ENCODE data around the gene ANKS3.

Gene ANKS3

DNA sequence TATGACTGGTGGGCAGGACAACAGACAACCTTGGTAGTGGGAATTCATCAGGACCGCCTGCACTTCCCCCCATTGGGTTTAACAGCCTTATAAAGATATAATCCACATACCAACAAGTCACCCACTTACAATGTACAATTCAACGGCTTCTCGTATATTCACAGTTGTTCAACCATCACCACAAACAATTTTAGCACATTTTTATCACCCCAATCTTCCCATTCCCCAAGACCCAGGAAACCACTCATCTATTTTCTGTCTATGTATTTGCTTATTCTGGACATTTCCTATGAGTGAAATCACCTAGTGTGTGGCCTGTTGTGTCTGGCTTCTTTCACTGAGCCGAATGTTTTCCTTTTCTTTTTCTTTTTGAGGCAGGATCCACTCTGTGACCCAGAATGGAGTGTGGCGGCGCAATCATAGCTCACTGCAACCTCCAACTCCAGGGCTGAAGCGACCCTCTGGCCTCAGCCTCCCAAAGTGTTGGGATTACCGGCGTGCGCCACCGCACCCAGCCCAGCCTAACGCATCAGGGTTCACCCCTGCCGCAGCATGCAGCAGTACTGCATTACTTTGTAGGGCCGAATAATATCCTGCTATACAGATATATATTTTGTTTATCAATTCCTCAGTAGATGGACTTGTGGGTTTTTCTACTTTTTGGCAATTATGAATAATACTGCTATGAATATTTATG, 10.9 kb downstream of the ANKS3 start:
- DNase-seq: no peak

DNA sequence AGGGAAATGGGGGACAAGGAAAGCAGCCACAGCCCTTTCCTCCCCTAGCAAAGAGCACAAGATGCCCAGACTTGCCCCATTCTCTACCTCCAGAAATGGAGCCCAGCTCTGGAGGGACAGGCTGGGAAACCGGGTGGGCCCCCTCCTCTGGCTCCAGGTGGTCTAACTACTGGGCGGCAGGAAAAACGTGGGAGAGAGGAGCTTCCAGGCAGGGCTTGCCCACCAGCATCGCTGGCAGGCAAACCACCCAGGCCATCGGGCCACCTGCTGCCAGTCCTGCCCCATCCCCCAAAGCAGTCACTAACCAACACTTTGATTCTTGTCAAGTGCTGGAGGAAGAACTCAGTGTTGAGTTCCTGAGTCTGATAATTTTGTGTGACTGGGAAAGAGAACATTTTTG, 15.6 kb downstream of the ANKS3 start:
- DNase-seq: no peak

GRCh38 chr16:4714996-4715395, 19.1 kb downstream of the ANKS3 start:
- DNase-seq: no peak

DNA sequence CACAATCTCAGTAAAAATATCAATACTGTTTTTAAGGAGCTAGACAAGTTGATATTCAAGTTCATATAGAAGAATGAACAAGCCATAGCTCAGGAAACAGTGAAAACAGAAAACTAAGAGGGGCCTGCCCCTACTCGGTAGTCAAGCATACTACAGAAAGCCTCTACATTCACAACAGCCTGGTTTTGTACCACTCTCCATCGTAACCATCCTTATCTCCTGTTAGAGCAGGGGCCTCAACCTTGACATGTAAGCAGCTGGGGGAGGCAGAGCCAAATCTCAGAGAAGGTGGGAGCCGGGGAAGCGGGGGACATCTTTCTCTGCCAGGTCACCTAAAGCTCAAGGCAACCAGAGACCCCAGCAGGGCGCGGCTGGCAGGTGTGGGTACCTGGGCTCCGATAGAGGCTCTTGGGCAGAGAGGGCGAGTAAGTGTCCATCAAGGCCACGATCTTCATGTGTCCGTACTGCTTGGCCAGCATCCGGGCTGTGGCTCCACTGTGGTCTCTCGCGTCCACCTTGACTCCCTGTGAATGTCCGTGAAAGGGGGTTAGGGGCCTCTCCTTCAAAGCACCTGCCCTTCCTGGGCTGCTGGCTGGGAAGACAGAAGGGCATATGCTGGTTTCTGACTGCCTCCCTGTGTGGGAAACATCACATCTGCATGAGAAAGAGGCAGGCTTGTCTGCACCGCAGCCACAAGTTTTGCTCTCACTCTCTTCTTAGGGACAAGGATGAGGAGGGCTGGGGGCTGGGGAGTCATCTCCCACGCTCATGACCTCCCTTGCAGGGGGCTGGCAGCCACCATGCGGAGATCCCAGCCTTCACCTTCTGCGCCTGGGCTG, 20.2 kb downstream of the ANKS3 start:
- no peak for DNase-seq

DNA sequence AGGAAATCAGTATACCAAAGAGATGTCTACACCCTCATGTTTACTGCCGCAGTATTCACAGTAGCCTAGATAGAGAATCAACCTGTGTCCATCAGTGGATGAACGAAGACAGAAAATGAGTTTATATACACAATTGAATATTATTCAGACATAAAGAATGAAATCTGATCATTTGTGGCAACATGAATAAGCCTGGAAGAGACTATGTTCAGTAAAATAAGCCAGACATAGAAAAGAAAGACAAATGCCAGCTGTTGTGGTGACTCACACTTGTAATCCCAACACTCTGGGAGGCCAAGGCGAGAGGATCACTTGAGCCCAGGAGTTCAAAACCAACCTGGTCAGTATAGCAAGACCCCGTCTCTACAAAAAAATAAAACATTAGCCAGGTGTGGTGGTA, 24.6 kb downstream of the ANKS3 start:
- no peak for DNase-seq

DNA sequence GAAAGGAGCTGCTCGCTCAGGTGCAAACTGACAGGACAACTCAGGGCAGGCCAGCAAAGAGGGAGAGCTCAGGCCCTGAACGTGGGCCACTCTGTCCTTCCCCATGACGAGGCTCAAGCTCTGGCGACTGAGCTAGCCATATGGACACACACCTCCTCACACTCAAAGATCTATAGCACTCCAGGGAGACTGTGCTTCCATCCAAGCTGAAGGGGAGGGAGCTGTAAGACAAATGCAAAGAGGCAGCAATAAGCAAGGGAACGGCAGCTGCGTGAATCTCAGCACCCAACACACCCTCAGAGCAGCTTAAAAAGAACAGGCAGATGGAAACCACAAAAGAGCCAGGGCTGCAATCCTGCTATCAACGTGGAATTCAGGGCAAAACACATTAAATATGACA, 27.2 kb downstream of the ANKS3 start:
- no peak for DNase-seq

- no peak for DNase-seq
Observed at GRCh38 chr16:4704913-4705312, 29.2 kb downstream of the ANKS3 start.

- DNase-seq: no peak
Observed at GRCh38 chr16:4704491-4704890, 29.6 kb downstream of the ANKS3 start.

DNA sequence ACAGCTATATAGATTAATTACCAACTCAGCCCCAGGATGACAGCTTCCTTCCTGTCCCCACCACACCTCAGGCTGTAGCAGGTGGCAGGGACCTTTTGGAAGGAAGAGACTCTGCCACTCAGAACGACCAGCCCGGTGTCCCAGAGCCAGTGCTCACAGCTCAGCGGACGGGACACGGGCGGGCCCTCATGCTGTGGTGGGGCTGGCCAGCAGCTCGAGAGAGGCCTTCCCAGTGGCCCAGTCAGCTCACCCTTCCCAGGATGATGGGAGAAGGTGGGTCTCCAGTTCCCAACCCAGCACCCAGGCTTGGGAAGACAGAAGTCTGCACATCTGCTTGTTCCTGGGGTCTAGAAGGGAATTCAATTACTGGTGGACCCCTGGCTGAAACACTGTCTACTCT, 30.2 kb downstream of the ANKS3 start:
- no peak for DNase-seq

- no peak for DNase-seq
Observed at GRCh38 chr16:4702466-4702808, 31.6 kb downstream of the ANKS3 start.

DNA sequence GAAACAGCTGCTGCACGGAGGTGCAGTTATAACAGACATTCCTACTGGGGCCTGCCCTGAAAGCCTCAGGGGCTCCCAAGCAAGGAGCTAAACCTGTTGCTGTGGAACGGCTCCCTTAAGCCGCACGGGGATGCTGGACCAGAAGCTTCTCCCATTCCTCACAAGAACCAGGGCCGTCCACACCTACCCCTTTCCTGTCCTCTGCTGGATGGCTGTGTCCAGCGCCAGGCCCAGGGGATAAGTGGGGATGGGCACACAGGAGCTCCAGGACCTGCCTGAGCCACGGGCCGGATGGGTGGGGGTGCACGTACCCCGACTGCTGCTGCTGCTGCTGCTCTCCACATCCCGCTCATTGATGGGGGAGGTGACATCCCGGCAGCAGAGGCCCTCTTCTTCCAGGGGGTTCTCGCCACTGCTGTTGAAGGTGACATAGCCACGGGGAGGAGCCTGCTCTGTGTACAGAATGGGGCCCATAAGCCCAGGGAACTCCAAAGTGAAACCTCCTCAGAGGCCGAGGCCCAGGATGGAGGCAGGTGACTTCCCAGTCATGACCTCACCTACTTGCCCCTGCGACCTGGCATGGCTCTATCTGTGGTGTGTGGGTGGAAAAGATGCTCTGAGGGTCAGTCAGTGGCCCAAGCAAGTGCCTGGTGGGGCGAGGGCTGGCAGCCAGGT, 32.1 kb downstream of the ANKS3 start:
- DNase-seq: no peak

DNA sequence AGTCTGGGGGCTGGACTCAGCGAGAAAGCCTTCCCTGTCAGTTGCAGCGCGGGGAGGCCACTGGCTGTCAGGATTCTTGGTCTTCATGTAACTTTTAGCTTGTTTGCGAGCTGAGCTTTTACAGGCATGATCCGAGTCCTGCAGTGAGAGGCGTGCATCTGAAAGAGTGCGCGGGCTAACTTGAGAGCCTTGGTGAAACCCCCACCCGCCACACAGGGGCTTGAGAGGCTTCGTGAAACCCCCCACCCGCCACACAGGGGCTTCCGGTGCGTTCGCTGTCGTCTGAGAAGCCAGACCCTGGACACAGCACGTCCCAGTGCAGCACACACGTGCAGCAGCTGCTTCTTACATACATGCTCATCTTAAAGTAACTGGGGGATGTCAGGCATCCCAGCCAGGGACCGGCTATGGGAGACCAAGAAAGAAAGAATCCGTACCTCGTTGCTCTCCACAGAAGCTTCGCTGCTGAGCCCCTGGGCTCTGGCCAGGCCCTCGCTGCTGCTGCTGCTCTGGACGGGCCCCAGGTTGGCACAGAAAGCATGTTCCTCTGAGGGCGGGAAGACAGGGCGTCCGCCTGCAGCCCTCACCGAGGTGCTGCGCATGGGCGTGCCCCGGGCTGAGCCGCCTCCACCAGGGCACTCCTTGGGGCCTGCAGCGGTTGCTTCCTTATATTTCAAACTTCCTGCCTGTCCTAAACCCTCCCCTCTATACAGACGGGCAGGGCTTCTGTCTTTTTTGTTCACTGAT, 32.9 kb downstream of the ANKS3 start:
- DNase-seq: no peak

DNA sequence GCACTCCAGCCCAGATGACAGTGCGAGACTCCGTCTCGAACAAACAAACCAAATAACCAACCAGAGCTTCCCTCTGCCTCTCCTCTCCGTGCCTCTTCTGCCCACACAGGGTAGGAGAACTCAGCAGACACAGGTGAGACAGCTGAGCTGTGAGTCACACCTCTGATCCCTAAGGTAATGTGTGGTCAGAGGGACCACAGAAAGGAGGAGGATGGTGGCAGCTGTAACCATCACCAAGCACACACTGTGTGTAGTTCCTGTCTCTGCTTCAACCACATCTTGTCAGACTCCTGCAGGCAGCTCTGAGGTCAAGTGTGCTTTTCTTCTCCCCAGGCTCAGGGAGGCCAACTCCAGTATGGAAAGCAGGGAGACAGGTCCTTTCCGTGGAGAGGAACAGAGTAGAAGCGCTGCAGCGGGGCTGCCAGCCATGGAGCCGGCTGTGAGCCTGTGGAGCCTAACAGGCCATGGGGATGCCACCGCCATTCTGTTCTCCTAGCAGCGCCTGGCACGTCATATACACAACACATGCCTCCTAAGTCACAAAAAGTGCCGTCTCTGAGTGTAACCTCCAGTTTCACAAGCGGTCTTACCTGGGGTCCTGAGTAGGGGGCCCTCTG, 33.6 kb downstream of the ANKS3 start:
- DNase-seq: no peak

GRCh38 chr16:4699046-4699556, 35.0 kb downstream of the ANKS3 start:
- no peak for DNase-seq

DNA sequence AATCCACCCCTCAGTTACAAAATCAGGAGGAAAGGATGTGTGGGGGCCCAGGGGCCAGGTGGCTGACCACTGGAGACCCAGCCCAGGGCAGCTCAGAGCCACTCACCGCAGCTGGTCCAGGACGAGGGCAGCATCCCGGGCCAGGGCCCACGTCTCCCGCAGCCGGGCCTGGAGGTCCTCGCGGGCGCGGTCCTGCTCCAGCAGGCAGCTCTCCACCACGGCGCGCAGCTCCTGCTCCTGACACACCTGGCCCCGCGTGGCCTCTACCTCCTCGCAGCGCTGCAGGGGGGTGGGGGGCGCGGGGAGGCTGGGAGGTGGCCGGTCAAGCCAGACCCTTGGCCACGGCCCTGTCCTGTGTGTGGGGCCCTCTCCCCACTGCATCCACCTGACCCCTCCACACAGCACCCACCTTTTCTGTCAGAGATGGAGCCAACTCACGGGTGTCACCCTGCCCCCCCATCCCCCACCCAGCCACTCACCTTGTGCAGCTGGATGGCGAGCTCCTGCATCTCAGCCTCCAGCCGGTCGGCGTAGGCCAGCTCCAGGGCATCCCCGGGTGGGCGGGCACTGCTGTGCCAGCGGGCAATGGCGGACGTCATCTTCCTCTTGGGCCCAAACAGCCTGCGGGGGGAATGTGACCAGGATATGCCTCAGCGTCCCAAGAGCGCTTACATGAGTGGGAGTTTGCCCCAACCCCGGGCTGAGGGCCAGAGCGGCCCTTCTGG, 35.6 kb downstream of the ANKS3 start:
- DNase-seq: no peak

DNA sequence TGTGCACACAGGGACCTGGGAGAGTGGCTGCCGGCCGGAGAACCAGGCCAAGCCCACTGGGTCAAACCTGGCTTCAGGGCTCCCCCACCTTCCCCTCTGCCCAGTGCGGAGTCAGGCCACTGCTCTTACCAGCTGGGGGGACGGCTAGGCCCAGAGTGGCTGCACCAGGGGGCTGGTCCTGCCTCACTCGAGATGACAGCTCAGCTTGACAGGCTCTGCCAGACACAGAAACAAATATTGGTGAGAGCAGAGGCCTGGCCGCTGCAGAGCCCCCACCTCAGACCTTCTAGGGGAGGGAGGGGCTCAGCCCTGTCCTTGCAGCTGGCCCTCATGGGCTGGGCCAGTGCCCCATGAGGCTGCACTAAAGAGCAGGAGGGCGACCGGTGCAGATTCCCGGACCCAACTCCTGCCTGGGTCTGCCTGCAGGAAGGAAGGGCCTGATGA, 36.2 kb downstream of the ANKS3 start:
- DNase-seq: no peak

- DNase-seq: no peak
Observed at GRCh38 chr16:4696905-4697847, 36.9 kb downstream of the ANKS3 start.

- DNase-seq: no peak
Observed at GRCh38 chr16:4696172-4696904, 37.7 kb downstream of the ANKS3 start.

DNA sequence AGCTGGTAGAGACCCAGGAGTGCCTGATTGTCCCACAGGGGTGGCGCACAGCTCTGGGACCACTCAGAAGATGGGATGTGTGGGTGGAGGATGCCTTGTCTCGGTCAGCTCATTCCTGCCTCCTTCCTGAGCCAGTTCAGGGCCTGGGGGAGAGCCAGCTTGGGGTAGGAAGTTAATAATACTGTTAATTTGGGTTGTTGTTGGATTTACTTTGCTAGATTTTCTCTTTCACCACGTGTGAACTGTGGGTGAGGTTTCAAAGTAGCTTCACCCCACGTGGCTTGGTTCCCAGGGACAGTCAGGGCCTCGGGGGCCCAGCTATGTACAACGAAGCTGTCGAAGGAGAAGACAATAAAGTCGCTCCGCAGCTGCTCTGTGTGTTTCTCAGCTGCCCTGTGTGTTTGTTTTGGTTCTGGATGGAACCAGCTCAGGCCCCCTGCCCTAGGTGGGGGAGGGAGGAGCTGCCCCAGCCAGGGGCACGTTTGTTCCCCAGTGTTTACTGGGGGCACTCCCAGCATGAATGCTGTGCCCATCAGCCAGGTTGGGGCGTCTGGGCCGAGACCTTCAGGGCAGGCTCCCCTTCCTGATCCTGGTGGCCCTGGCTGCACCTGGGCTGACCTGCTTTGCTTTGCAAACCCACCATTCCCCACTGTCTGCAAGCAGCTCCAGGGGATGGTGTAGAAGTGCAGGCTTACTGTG, 38.4 kb downstream of the ANKS3 start:
- no peak for DNase-seq

All from NCI-H510A (cell line).